ENCODE data around the gene FRS2.

FRS2 gene

DNA sequence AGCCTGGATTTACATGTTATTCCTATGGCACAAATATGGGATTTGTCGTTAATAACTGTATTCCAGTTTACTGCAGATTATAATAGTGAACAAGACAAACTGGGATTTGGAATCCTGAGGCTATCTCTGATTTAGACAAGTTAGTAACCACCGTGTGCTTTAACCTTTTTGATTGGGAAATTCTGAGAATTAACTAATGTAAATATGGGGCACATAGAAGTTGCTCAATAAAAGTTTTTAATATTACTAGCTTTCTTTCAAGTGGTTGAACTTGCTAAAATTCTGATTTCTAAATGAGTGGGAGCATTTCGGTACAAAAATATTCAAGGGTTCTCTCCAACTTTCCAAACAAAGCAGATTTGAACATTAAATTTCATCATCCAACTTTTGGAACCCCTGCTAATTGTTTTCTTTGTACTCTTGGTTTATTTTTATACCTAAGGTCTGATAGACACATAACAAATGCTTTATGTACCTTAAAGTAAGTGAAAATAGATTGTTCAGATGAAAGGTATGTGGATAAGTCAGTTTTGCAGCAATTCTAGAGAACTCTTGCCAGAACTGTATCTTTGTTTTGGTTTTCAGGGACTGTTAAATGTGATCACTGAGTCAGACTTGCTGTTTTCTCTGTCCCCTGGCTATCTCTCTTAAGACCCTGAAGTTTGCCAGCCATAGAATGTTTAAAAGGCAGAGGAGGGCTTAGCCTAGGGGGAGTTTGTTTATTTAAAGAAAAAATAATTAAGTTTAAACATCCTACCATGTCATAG lies 57.5 kb downstream of the FRS2 start:
- peak; percentile 81 for DNase-seq (ENCODE audit: low read depth)

- no peak for DNase-seq (ENCODE audit: low read depth)
Measured at GRCh38 chr12:69529021-69529420, 58.8 kb downstream of the FRS2 start.

GRCh38 chr12:69533844-69534243 lies 63.7 kb downstream of the FRS2 start:
- DNase-seq (ENCODE audit: low read depth), result no peak

DNA sequence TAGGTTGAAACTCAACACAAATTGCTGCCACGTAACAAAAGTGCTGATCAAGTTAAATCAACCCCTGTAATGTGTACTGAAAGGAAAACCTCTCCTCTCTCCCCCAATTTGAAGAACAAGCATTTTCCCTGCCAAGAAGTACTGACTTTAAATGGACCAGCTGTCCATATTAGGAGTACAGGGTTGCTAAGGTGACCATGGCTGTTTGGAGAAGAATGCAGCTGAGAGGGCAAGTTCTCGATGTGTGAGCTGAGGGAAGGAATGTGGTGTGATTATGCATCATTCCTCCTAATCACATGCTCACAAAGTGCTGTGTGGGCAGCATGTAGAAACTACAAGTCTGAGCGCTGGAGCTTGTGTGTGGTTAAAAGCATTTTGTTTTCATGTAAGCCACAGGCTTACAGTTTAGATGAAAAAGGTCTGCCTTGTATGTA lies 64.2 kb downstream of the FRS2 start:
- DNase-seq (ENCODE audit: low read depth), result peak; percentile 97

GRCh38 chr12:69540987-69541386 lies 70.8 kb downstream of the FRS2 start:
- DNase-seq (ENCODE audit: low read depth), result peak; percentile 75

- DNase-seq (ENCODE audit: low read depth), result no peak
Measured at GRCh38 chr12:69544087-69544486, 73.9 kb downstream of the FRS2 start.

GRCh38 chr12:69545081-69545480 lies 74.9 kb downstream of the FRS2 start:
- DNase-seq (ENCODE audit: low read depth), result peak; percentile 45

DNA sequence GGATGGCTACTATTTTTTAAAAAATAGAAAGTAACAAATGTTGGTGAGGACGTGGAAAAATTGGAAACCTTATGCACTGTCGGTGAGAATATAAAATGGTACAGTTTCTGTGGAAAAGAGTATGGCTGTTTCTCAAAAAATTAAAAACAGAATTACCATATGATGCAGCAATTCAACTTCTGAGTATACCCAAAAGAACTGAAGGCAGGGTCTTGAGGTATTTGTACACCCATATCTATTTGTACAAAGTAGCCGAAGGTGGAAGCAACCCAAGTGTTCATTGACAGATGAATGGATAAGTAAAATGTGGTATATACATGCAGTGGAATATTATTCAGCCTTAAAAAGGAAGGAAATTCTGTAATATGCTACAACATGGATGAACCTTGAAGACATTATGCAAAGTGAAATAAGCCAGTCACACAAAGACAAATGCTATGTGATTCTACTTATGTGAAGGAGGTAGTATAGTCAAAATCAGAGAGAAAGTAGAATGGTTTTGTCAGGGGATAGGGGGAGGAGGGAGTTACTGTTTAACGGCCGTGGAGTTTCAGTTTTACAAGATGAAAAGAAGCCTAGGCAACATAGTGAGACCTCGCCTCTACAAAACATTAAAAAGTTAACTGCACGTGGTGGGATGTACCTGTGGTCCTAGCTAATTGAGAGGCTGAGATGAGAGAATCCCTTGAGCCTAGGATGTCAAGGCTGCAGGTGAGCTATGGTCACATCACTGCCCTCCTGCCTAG lies 76.7 kb downstream of the FRS2 start:
- no peak for DNase-seq (ENCODE audit: low read depth)

GRCh38 chr12:69548687-69549086 lies 78.5 kb downstream of the FRS2 start:
- DNase-seq (ENCODE audit: low read depth), result no peak

- DNase-seq (ENCODE audit: low read depth), result no peak
Measured at GRCh38 chr12:69550569-69551350, 80.6 kb downstream of the FRS2 start.

DNA sequence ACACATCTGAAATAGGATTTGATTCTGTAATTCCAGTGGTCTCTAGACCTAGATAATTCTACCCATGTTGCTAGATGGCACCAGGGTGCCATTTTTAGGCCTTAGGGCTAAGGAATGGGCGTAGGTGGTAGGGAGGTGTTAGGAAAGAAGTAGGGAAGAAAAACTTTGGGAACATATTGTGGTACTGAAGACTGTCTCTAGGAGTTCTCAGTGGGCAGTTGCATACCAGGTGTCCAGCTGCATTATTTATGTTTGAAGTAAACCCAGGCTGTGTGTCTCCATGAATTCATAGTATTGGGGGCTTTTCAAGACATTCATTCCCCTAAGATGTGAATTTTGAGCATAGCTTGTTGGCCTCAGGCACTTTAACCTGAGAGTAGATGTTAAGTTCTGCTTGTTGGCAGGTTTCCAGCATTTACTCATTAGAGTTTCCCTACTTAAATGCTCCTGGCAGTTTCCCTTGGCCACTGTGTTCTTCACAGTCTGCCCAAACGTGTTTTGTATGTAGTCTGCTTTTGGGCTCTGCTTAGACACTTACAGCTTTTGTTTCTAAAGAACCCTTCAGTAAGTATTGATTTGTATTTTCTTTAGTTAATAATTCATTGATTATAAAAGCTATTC lies 83.5 kb downstream of the FRS2 start:
- peak; percentile 77 for DNase-seq (ENCODE audit: low read depth)

GRCh38 chr12:69555461-69555860 lies 85.3 kb downstream of the FRS2 start:
- peak; percentile 98 for DNase-seq (ENCODE audit: low read depth)

GRCh38 chr12:69556383-69556782 lies 86.2 kb downstream of the FRS2 start:
- no peak for DNase-seq (ENCODE audit: low read depth)

GRCh38 chr12:69563166-69563762 lies 93.1 kb downstream of the FRS2 start:
- DNase-seq (ENCODE audit: low read depth), result no peak

DNA sequence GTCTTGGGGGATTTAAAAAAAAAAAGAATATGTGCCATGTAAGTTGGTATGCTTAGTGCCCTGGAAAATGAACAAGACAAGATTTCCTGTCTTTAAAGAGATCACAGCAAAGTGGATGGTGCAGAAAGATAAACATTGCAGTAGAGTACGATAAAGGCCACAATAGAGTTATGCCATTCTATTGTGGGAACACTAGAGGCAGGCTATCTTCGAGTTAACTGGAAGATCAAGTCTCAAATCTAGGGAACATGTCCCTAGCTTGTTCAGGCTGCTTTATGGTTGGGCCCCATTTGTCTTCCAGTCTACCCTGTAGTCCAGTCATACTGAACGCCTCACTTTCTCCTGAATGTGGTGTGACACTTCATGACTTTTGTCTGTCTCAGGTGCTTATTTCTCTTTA lies 96.4 kb downstream of the FRS2 start:
- DNase-seq (ENCODE audit: low read depth), result peak; percentile 35

DNA sequence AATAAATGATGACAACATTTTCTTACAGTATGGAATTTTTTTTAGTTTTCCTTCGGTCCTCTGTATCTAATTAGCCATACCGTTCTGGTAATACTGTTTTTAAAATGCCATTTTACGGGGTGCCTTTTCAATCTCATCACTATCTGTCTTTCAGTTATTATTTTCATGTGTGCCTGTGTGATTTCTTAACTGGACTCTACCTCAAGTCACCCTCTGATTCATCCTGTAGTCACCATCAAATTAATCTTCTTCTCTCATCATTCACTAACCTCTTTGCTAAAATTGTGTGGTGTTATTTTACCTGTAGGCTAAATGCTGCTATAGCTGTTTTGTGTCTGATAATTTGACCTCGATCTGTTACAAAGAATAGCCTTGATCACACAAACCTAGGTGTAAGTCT lies 99.0 kb downstream of the FRS2 start:
- DNase-seq (ENCODE audit: low read depth), result peak; percentile 87

GRCh38 chr12:69570000-69570516 lies 99.9 kb downstream of the FRS2 start:
- peak; percentile 96 for DNase-seq (ENCODE audit: low read depth)

- DNase-seq (ENCODE audit: low read depth), result peak; percentile 87
Measured at GRCh38 chr12:69570545-69571399, 100.6 kb downstream of the FRS2 start.

DNA sequence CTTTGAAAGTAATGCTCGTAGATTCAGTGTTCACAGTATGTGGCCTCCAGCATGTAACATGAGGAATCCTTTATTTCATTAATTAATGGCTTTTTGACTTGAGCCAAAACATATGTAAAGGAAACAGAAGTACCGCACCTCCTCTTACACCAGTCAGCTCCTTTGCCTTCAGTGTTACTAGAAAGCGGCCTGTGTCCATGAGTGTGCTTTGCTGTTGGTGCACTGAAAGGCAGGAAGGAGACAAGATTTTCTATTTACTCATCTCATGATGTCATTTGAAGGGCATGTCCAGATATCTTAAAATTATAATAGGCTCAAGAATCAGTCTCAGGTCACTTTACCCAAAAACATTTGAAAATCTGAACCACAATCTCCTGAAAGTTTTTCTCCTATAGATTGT lies 105.2 kb downstream of the FRS2 start:
- peak; percentile 69 for DNase-seq (ENCODE audit: low read depth)

GRCh38 chr12:69578283-69578682 lies 108.1 kb downstream of the FRS2 start:
- DNase-seq (ENCODE audit: low read depth), result no peak

DNA sequence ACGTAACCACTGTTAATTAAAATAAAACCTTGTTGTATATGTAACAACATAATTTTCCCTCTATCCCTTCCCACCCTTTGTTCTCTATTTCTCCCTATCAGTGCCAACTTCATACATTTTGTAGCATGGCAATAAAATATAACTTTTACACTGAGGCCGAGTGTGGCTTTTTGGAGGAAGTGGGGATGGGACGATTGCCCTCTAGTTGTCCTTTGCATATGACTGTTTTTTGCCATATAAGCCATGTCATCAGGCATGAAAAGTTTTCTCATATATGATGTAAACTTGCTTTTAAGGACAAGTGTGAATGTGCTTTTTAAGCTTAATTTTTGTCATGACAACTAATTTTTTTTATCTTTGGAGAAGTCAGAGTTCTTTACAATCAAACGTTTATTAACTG lies 108.8 kb downstream of the FRS2 start:
- no peak for DNase-seq (ENCODE audit: low read depth)

Data from ELR (cell line).